LNCAP (cell line): Measurements from ENCODE around the gene ARHGAP40.

Experiments
- TF ChIP-seq, protein P1 (sequence below): fragments of 450-650 bp; IDR thresholded peaks from 2 replicates; pipeline ENCODE4 v1.5.1; 2017; ENCODE audit warnings: mild to moderate bottlenecking

Gene ARHGAP40

DNA sequence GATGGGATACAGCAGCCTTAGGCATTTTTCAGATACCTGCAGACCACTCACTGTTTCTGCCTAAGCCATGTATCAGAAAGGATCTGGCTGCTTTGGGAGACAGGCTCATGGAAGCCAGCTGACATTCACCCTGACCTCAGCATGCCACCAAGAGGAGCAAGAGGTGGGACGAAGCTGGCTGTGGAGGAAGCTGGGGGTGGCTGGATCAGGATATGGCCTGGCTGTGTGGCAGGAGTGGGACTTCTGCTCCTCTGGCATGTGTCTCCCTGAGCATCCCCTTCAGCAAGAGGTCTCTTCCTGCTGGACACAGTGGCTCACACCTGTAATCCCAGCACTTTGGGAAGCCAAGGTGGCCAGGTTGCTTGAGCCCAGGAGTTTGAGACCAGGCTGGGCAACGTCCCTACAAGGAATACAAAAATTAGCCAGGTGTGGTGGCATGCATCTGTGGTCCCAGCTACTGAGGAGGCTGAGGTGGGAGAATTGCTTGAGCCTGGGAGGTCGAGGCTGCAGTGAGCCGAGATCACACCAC lies 19.7 kb upstream of the ARHGAP40 start:
- TF ChIP-seq, protein P1, sequence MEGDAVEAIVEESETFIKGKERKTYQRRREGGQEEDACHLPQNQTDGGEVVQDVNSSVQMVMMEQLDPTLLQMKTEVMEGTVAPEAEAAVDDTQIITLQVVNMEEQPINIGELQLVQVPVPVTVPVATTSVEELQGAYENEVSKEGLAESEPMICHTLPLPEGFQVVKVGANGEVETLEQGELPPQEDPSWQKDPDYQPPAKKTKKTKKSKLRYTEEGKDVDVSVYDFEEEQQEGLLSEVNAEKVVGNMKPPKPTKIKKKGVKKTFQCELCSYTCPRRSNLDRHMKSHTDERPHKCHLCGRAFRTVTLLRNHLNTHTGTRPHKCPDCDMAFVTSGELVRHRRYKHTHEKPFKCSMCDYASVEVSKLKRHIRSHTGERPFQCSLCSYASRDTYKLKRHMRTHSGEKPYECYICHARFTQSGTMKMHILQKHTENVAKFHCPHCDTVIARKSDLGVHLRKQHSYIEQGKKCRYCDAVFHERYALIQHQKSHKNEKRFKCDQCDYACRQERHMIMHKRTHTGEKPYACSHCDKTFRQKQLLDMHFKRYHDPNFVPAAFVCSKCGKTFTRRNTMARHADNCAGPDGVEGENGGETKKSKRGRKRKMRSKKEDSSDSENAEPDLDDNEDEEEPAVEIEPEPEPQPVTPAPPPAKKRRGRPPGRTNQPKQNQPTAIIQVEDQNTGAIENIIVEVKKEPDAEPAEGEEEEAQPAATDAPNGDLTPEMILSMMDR, result no peak

DNA sequence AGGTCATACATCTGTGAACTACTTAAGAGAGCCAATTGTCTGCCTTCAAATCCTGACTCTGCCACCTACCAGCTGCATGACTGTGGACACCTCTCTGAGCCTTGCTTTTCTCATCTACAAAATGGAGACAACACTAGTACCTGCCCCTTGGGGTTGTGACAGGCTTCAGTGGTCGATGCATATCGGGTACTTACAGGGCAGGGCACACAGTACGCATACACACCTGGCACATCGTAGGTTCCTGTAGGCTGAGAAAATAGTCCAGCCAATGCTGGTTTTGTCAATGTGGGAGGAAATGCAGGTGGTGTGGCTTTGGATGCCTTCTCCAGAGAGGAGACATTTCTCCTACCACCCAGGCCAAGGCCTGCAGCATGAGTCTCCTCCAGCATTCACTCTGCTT lies 18.3 kb upstream of the ARHGAP40 start:
- TF ChIP-seq, protein P1, result no peak

DNA sequence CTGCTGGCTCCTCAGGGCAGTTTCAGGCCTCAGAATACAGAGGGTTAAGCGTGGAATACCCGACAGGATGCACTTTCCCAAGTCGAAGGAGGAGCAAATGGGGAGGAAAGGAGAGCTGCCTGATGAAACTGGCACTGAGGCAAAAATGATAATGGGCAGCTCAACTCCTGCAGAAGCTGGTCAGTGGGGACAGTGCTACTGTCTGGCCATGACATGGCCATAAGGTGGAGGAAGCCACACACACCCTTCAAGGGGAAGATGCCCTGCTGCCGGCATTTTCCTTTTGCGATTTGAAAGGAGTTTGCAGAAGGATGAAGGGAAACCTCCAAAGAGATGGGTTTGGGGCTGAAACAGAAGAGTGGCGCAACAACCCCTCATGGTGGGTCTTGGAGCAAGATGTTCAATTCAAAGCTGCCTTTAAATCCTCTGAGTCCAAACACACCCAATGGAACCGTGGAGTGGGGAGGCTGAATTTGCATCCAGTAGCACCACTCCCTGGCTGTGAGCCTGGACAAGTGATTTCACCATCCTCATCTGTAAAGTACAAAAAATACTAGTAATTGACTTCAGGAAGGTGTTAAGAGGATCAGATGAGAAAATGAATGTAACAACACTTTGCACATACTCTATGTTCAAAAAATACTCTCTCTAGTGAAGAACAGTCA lies 17.4 kb upstream of the ARHGAP40 start:
- TF ChIP-seq, protein P1, result no peak

DNA sequence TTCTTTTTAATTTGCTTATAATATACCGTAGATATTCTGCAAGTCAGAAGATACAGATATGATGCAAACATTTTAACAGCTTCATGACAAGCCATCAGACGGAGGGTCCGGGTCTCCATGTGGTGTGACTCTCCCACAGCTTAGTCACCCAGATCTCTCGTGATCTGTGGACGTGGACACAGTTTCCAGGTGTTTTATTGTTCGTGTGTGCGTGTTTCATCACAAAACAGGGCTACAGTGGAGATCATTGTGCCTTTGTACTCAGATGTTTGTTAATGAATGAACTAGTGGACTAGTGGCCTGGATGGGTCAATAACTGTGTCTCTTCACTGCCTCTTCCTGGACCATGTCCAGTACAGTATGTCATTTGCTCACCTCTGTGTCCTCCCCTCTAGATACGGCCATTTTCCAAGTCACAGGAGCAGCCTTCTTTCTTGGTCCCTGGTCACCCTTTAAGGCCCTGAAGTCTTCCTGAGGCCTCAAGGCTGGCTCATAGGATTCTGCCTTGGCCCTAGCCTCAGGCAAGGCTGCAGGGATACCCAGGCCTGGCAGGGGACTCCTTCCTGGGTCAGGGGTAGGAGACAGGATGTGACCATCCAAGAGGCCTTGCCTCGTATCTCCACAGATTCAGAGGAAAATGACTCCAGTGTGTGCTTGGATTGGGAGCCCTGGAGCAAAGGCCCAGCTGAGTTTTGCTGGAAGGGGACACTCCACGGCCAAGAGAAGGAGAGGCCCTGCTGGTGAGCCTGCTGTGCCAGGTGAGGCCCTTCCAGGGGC lies 16.0 kb upstream of the ARHGAP40 start:
- TF ChIP-seq, protein P1, result no peak

DNA sequence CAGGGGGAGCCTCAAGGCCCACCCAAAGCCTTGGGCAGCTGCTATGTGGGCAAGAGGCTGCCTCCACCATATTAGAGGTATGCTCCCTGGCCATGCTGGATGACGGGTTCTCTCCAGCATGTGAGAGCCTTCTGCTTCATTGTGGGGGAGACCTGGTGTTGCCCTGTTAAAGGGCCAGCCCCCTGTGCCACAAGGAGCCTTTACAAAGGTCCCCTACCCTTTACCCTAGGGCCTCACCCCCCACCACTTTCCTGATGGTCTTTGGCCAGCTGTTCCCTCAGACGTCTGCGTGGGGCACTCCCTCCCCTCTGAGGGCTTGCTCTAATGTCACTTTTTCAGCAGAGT lies 15.5 kb upstream of the ARHGAP40 start:
- TF ChIP-seq, protein P1, result no peak

DNA sequence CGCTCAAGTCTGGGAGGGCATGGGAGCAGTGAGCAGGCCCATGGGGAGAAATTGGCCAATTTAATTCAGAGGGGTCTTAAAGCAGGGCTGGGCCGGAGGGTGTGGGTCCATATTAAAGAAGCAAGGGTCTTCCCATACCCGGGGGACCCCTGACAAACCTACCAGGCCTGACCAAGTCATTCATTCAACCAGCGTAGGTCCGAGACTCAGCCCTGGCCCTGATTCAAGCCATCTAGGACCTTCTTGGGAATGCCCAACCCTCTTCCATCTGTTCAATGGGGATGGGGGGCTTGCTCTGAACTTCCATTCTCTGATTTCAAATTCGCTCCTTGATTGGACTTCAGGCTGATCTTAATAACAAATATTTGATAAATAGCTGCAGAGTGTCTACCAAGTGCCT lies 13.3 kb upstream of the ARHGAP40 start:
- TF ChIP-seq, protein P1, result no peak

DNA sequence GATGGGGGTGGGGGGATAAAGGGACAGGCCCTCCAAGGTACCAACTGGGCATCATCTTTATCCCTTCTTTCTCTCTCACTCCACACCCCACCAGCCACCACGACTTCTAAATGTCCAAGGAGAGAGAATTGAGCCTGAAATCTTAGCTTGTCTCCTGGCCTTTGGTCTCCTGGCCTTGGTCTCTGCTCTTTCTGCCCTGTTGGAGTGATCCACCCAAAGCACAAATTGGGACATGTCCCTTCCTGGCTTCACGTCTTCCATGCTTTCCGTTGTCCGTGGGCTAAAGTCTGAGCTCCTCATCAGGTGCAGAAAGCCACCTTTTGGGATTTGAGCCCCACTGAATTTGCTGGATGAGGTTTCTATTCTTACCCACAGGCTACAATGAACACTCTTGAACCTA lies 12.3 kb upstream of the ARHGAP40 start:
- TF ChIP-seq, protein P1, result no peak
